GM20431 (cell line): ENCODE results near the gene SH3BP4.

Experiments
- in situ Hi-C: fragments of 300-500 bp; cut with MseI, MboI; formaldehyde crosslinking; loops from one replicate; pipeline ENCODE4 v1.15.0; 2020; ENCODE audit warnings: low sequenced_read_pairs; ENCODE audit not compliant: unreplicated experiment

The SH3BP4 gene

DNA sequence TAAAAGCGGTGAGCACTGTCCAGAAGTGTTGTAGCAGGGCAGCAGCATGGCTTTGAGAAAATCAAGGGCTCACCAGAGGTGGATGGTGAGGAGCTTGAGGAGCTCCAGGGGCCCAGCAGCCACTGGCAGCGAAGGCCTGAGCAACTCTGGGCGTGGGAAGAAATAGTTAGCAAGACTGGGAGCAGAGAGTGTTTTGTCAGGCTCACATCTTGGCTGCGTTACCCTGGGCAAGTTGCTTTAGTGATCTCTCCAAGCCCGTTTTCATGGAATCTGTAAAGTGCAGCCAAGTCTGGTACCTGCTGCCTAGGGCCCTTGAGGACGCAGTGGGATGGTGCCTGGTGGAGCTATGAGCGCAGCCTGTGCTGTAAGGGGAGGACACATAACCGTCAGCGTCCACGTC lies 78.3 kb downstream of the SH3BP4 start:
- in situ Hi-C loops: no loop called here

- in situ Hi-C loops: no loop called here
These were observed 79.1 kb downstream of the SH3BP4 start for GRCh38 chr2:235030936-235031335.

- in situ Hi-C loops: no loop called here
These were observed 80.0 kb downstream of the SH3BP4 start for GRCh38 chr2:235031686-235032373.

DNA sequence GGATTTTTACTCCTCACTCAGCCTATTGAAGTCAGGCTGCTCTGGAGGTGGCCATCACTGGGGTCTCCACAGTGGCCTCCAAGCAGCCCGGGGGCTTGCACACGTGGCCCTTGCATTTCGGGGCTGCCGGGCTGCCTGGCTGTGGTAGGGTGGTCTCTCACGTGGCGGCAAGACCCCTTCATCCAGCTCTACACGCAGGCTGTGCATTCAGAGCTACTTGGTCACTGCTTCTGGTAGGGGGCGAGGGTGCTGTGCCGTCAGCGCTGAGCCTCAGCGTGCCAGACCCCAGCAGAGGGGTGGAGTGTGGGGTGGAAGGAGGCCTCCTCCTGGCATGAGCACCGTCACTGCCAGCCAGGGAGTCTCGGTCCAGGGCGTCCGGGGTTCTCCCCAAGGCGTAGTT lies 80.6 kb downstream of the SH3BP4 start:
- in situ Hi-C loops: no loop called here

- in situ Hi-C loops: no loop called here
These were observed 81.1 kb downstream of the SH3BP4 start for GRCh38 chr2:235032949-235033348.

DNA sequence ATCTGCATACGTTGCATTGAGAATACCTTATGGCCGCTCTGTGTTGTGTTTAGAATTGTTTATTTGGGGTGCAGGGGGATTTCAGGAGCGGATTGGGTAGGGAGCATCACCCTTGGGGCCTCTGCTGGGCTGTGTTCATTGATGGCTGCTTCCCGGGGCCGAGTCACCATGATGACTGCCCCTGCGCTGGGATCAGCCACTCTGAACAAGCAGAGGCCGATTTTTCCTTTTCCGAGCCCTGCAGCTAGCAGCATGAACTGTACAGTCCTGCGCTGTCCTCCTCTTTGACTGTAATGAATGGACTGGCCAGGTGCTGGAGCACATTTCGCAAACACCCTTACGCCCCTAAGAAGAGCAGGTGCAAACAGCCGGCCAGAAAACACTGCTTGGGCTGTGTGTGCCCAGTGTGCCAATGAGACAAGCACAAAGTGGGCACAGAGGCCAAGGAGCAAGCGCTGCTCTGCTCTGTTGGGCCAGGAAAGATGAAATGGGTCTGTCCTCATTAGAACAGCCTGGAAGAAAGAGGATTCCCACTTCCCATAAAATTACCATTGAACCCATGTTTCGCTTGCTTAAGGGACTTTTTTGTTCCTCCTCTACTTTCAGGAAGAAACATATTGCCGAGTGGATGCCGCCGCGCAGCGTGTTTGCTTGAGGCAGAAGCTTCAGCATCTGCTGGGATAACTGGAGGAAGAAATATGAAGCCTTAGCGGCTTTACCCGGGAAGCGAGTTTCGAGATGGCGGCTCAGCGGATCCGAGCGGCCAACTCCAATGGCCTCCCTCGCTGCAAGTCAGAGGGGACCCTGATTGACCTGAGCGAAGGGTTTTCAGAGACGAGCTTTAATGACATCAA lies 82.7 kb downstream of the SH3BP4 start:
- in situ Hi-C loops: no loop called here

DNA sequence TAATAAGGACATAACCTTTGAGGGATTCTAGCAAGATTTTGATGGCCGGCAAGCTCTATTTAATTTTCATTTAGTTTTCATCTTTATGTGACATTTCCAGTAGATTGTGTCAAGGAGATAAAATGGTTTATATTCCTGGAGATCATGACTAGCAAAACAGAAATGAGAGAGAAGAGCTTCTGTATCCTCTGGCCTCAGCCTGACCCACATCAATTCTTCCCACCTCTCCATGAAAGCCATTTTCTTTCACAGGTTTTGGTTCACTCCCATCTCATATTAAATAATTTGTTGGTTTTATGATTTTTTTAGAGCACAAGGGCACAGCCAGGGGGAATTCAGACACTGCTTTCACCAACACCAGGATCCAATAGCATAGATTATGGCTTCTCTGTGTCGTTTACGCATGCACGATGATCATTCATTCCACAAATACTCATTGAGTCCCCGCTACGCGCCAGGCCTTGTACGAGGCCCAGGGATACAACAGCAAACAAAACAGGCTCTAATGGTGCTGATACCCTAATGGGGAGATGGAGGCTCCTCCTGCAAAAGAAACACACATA lies 85.9 kb downstream of the SH3BP4 start:
- in situ Hi-C loops: no loop called here

DNA sequence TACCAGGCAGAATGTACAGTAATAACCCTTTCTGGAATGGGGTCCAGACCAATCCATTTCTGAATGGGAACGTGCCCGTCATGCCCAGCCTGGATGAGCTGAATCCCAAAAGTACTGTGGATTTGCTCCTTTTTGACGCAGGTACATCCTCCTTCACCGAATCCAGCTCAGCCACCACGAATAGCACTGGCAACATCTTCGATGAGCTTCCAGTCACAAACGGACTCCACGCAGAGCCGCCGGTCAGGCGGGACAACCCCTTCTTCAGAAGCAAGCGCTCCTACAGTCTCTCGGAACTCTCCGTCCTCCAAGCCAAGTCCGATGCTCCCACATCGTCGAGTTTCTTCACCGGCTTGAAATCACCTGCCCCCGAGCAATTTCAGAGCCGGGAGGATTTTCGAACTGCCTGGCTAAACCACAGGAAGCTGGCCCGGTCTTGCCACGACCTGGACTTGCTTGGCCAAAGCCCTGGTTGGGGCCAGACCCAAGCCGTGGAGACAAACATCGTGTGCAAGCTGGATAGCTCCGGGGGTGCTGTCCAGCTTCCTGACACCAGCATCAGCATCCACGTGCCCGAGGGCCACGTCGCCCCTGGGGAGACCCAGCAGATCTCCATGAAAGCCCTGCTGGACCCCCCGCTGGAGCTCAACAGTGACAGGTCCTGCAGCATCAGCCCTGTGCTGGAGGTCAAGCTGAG lies 89.6 kb downstream of the SH3BP4 start:
- in situ Hi-C loops: no loop called here

DNA sequence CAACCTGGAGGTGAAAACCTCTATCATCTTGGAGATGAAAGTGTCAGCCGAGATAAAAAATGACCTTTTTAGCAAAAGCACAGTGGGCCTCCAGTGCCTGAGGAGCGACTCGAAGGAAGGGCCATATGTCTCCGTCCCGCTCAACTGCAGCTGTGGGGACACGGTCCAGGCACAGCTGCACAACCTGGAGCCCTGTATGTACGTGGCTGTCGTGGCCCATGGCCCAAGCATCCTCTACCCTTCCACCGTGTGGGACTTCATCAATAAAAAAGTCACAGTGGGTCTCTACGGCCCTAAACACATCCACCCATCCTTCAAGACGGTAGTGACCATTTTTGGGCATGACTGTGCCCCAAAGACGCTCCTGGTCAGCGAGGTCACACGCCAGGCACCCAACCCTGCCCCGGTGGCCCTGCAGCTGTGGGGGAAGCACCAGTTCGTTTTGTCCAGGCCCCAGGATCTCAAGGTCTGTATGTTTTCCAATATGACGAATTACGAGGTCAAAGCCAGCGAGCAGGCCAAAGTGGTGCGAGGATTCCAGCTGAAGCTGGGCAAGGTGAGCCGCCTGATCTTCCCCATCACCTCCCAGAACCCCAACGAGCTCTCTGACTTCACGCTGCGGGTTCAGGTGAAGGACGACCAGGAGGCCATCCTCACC lies 90.2 kb downstream of the SH3BP4 start:
- in situ Hi-C loops: no loop called here

GRCh38 chr2:235042576-235043515 lies 91.0 kb downstream of the SH3BP4 start:
- in situ Hi-C loops: no loop called here

DNA sequence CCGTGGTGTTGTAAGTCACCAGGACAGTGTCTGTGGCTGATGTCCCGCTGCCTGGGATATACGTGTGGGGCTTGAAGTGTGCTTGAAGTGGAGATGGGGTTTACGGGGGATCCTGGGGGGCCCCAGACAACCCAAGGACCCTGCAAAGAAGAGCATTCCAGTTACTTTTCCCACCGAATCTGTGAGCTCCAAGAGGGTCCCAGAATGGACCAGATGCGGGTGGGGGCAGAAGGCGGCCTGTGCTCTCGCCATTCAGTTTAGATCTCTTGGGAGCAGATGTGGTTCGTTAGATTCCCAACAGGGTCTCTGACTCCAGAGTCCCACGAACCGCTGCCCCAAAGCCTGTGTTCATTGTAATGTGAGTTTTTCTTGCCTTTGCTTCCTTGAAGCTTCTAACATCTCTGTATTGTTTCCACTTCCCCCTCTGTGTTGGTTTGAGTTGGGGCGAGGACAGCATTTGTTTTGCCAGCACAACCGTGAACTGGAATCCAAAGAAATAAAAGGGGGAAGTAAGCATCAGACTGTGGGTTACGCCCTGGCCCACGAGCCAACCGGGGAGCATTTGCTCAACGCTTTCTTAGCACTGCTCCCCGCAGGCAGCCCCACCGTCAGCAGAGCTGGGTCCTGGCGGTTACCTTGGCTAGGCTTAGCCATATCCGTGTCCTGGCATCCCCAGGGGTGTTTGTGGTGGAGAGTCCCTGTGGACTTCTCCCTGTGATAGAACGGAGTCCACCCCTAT lies 92.1 kb downstream of the SH3BP4 start:
- in situ Hi-C loops: no loop called here

DNA sequence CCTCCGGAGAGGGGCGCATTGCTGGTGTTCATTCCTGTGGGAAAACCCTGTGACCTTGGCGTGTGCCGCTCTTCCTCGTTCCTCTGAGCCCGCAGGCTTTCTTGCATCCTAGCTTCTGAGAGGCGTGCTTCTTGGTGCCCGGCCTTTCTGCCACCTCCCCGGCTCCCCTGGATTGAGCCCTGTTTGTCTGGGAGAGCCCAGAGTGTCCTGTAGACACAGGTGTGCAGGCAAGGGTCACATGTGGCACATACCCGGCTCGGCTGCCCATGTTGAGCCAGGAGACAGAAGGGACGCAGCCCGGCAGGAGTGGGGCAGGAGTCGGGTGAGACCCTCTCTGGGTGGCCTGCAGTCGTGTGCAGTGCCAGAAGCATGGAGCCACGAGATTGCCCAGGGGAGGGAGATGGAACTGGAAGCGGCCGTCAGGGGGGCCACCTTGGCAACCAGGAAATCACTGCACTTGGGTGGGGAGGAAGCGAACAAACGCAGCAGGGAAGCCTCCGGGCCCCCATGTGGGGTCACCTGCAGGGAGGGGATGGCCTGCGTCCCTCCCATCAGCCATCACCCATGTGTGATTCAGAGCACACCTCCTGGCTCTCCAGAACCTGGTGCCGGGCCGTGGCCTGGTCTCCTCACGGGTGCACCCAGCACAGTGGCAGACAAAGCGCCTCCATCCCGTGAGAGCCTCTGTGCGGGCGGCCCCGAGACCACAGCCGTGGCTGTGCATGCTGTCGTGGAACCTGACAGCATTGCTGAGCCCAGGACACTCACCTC lies 92.9 kb downstream of the SH3BP4 start:
- in situ Hi-C loops: no loop called here

- in situ Hi-C loops: no loop called here
These were observed 93.6 kb downstream of the SH3BP4 start for GRCh38 chr2:235045336-235045972.

DNA sequence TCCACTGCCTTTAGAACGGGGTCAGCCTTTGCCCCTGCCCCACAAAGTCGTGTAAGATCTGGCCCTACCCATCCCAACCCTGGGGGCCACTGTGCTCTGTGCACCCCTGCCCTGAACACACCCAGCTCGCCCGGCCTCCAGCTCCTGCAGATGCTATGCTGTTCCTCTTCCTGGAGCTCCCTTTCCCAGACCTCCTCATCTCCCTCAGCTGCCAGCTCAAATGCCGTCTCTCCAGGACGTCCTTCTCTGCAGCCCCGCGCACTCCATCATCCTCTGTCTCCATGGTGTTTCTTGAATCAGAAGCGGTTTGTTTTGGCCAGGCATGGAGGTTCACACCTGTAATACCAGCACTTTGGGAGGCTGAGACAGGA lies 94.1 kb downstream of the SH3BP4 start:
- in situ Hi-C loops: no loop called here

GRCh38 chr2:235046589-235046988 lies 94.8 kb downstream of the SH3BP4 start:
- in situ Hi-C loops: no loop called here

DNA sequence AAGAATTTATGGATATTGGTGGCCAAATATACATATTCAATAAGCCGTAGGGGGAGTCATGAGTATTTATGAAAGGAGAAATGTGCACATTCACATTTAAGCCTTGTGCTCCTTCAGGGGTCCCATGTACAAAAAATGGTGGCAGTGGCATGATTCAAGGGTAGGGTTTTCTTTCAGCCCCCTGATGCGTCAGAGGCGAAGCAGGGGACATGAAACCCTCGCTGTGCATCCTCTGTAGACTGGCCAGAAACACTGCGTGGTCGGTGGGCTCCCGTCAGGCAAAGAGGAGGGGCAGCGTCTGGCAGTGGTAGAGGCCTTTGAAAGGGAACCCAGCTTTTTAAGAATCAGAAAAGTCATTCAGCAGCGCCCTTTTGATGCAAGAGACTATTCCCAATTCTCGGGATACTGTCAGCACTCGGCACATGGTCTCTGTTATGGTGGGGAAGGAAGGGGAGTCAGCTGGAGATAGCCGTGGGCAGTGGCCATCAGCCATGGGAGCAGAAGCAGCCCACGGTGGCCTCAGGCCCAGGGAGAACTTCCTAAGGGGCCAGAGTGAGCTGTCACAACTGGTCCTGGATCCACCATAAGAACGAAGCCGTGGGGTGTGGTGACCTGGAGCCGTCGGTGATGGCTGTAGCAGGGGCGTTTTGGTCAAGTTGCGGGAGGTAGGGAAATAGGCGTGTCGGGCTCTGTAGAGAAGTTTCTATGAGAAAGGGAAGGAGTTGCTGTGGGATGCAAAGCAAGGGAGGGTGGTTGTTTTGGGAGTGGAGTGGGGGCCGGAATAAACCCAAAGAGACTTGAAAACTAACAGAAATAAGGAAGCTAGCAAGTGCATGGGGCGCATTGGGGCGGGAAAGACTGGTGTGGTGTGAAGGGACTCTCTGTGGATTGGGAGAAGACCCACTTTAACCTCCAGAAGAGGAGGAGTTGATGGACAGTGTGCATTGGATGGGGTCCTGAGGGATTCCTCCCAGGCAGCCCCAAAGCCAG lies 95.6 kb downstream of the SH3BP4 start:
- in situ Hi-C loops: no loop called here
